Cardiac muscle cell (in vitro differentiated cells and primary cell): ENCODE data around the gene ACRBP. TPM values are rescaled to one million over a fixed set of nuclear protein-coding genes. Genes with fewer than 3 reads are reported as not detected.

Source experiments
- DNase-seq, 2 donors: peaks; one replicate each; pipeline versions ENCODE4 v3.0.0 to v3.0.0-alpha.2; 2010 to 2017; ENCODE audit warnings: low read depth in 1 of 2, low spot score in 1 of 2
- H3K27ac ChIP-seq: fragments of 200-600 bp; sonication (generic); 2 replicates; pipeline ENCODE4 v1.5.1; 2016
- H3K27me3 ChIP-seq: fragments of 200-600 bp; sonication (generic); 2 replicates; pipeline ENCODE4 v1.6.0; 2016; ENCODE audit warnings: control low read depth
- H3K36me3 ChIP-seq: fragments of 200-600 bp; sonication (generic); 2 replicates; pipeline ENCODE4 v1.5.1; 2016; ENCODE audit warnings: control low read depth
- H3K4me1 ChIP-seq: fragments of 200-600 bp; sonication (generic); 2 replicates; pipeline ENCODE4 v1.8.1; 2017; ENCODE audit warnings: low read depth, mild to moderate bottlenecking, mixed run types
- H3K4me3 ChIP-seq: fragments of 200-600 bp; sonication (generic); 2 replicates; pipeline ENCODE4 v1.5.1; 2016; ENCODE audit warnings: mild to moderate bottlenecking
- H3K9me3 ChIP-seq: fragments of 200-600 bp; sonication (generic); 2 replicates; pipeline ENCODE4 v1.5.1; 2017; ENCODE audit warnings: low read depth, mild to moderate bottlenecking, control low read depth
- CTCF ChIP-seq: IDR thresholded peaks from 2 replicates; pipeline ENCODE4 v1.5.1; 2012; ENCODE audit warnings: low read depth, mild to moderate bottlenecking, low read length
- polyA plus RNA-seq: library from polyadenylated mRNA; unstranded; fragments of >200 nt; fragmentation: Nextera tagmentation; extraction: Ambion mirVana; gene quantifications from 2 replicates; pipeline ENCODE4 v1.2.1, GENCODE V29; 2016
- total RNA-seq: library from RNA; depleted of rRNA; stranded (reverse); fragments of >200 nt; gene quantifications from 2 replicates; pipeline ENCODE4 v1.2.3, GENCODE V29; 2016

The ACRBP gene
- total and polyA plus RNA-seq, 2 experiments from 2014 or later, result 2.6 to 2.8 TPM

DNA sequence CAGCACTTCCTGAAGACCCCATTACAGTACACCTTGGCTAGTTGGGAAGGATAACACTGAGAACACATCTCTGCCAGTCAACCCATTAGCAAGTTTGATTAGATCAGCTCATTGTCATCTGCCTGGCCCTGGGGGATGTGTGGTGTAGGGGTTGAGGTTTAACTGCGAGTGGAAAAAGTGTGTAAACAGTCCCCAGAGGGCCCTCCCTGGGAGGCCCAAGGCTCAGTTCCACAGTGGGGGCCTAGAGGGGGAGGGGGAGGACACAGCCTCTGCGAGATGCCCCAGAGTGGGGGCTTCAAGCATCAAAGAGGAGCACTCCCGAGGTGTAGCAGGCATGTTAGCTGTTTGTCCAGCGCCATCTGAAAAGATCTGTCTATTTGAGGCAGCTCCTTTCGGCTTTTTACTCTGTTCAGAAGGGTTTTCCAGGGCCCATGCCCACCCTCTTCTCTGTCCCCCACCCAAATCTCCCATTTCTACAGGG, 11.8 kb downstream of the ACRBP start:
- DNase-seq, result no peak
- no peak for TF ChIP-seq CTCF
- Histone ChIP-seq H3K27me3 (no peaks in the 10 kb centered on the region), H3K9me3 (no peaks in the 10 kb centered on the region), H3K4me3 (no peak overlapping the region), H3K4me1 (no peaks in the 10 kb centered on the region), H3K36me3 (no peaks in the 10 kb centered on the region), H3K27ac (no peak overlapping the region)

DNA sequence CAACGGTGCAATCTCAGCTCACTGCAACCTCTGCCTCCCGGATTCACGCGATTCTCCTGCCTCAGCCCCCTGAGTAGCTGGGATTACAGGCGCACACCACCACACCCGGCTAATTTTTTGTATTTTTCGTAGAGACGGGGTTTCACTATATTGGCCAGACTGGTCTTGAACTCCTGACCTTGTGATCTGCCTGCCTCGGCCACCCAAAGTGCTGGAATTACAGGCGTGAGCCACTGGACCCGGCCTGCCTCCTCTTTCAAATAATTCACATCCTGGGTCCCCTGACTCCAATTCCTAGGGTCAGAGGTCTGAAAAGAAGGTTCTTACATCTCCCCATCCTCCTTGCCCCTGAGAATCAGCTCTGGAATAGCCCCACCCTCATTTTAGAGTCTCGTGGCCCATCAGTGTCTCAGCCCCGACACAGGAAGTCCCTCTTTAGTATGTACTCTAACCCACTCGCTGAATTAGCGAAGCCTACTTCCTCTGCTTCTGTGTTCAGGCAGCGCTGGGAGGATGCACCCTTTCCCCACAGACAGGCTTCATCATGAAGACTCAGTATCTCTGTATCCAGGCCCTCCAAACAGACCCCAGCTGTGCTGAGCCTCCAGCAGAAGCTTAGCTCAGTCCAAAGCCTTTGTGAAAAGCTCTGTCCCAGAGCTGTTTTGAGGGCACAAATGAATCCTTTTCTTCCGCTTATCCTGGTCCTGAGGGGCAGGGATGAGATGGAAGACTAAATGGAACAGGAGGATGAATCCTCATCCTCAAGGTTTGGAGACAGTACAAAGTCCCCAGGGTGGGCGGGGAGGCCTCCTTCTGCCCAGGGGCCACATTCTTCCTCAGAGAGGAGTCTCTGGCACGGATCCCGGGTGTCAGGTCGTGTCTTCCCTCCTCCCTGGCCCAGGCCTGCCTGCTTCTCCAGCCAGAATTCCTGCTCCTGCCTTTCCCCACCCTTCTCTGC, 14.9 kb downstream of the ACRBP start:
- DNase-seq, result no peak
- Histone ChIP-seq H3K4me3 (no peak overlapping the region), H3K4me1 (no peaks in the 10 kb centered on the region), H3K27me3 (no peaks in the 10 kb centered on the region), H3K9me3 (no peaks in the 10 kb centered on the region), H3K27ac (no peak overlapping the region), H3K36me3 (no peaks in the 10 kb centered on the region)
- no peak for TF ChIP-seq CTCF

GRCh38 chr12:6631549-6631961, 15.7 kb downstream of the ACRBP start:
- DNase-seq, result no peak
- H3K4me3 ChIP-seq, result no peak overlapping the region
- TF ChIP-seq CTCF, result no peak
- no peaks in the 10 kb centered on the region for H3K36me3 ChIP-seq
- H3K27ac ChIP-seq, result no peak overlapping the region
- H3K9me3 ChIP-seq, result no peaks in the 10 kb centered on the region
- H3K4me1 ChIP-seq, result no peaks in the 10 kb centered on the region
- H3K27me3 ChIP-seq, result no peaks in the 10 kb centered on the region

- H3K4me3 ChIP-seq, result no peak overlapping the region
- no peak for DNase-seq
- H3K4me1 ChIP-seq, result no peaks in the 10 kb centered on the region
- H3K9me3 ChIP-seq, result no peaks in the 10 kb centered on the region
- H3K36me3 ChIP-seq, result no peaks in the 10 kb centered on the region
- no peak overlapping the region for H3K27ac ChIP-seq
- TF ChIP-seq CTCF, result no peak
- no peaks in the 10 kb centered on the region for H3K27me3 ChIP-seq
Observed at GRCh38 chr12:6630736-6631135, 16.5 kb downstream of the ACRBP start.

- TF ChIP-seq CTCF, result no peak
- no peak for DNase-seq
Observed at GRCh38 chr12:6627616-6628015, 19.6 kb downstream of the ACRBP start.

More at GRCh38 chr12:6627616-6628015, 19.6 kb downstream of the ACRBP start:
- Histone ChIP-seq H3K9me3 (no peaks in the 10 kb centered on the region), H3K36me3 (no peaks in the 10 kb centered on the region), H3K4me3 (no peak overlapping the region), H3K27me3 (no peaks in the 10 kb centered on the region), H3K4me1 (no peaks in the 10 kb centered on the region), H3K27ac (no peak overlapping the region)
